ENCODE results near the gene OR6C2. TPM values are rescaled to one million over a fixed set of nuclear protein-coding genes. Genes with fewer than 3 reads are reported as not detected.

The OR6C2 gene
- polyA plus RNA-seq, 1 experiment = not detected

GRCh38 chr12:55499231-55499630 is 55.4 kb downstream of the OR6C2 start:
- ChIA-PET CTCF (no interaction called here), POLR2A (no interaction called here)
- H3K9me3 ChIP-seq (ENCODE audit: control insufficient read depth, insufficient read depth, low read length) = no peaks in the 10 kb centered on the region
- DNase-seq (ENCODE audit: low read depth, low spot score) = no peak
- TF ChIP-seq CTCF (IDR thresholded peaks at IDR 0.05; ENCODE audit: low read depth, low read length) = no peak
- no peaks in the 10 kb centered on the region for H3K27me3 ChIP-seq (ENCODE audit: control insufficient read depth, insufficient read depth, low read length)
- H3K27ac ChIP-seq (ENCODE audit: low read depth, low read length) = no peak overlapping the region
- H3K4me3 ChIP-seq (ENCODE audit: low read depth, low read length) = no peak overlapping the region

- no peak overlapping the region for H3K27ac ChIP-seq (ENCODE audit: low read depth, low read length)
- ChIA-PET CTCF (no interaction called here), POLR2A (no interaction called here)
- H3K9me3 ChIP-seq (ENCODE audit: control insufficient read depth, insufficient read depth, low read length) = no peaks in the 10 kb centered on the region
- no peak for DNase-seq (ENCODE audit: low read depth, low spot score)
- H3K27me3 ChIP-seq (ENCODE audit: control insufficient read depth, insufficient read depth, low read length) = no peaks in the 10 kb centered on the region
- TF ChIP-seq CTCF (IDR thresholded peaks at IDR 0.05; ENCODE audit: low read depth, low read length) = no peak
- H3K4me3 ChIP-seq (ENCODE audit: low read depth, low read length) = no peak overlapping the region
These were observed 56.0 kb downstream of the OR6C2 start for GRCh38 chr12:55499810-55500252.

- ChIA-PET CTCF (no interaction called here), POLR2A (no interaction called here)
- Histone ChIP-seq H3K27ac (ENCODE audit: low read depth, low read length) (no peak overlapping the region), H3K9me3 (ENCODE audit: control insufficient read depth, insufficient read depth, low read length) (no peaks in the 10 kb centered on the region), H3K27me3 (ENCODE audit: control insufficient read depth, insufficient read depth, low read length) (no peaks in the 10 kb centered on the region), H3K4me3 (ENCODE audit: low read depth, low read length) (no peak overlapping the region)
- TF ChIP-seq CTCF (IDR thresholded peaks at IDR 0.05; ENCODE audit: low read depth, low read length) = no peak
- no peak for DNase-seq (ENCODE audit: low read depth, low spot score)
These were observed 57.7 kb downstream of the OR6C2 start for GRCh38 chr12:55501601-55502000.

Other genes starting within 250 kb of the OR6C2 start
- gene OR10A7, start 223.1 kb upstream of the OR6C2 start, polyA plus RNA-seq (2011; rRNA removed) = not detected in 2 replicates
- not detected in 2 replicates for gene OR6C74, start 199.5 kb upstream of the OR6C2 start, polyA plus RNA-seq (2011; rRNA removed)
- not detected in 2 replicates for gene OR6C6, start 147.5 kb upstream of the OR6C2 start, polyA plus RNA-seq (2011; rRNA removed)
- gene OR6C1, start 129.7 kb upstream of the OR6C2 start, polyA plus RNA-seq (2011; rRNA removed) = not detected in 2 replicates
- gene OR6C3, start 113.3 kb upstream of the OR6C2 start, polyA plus RNA-seq (2011; rRNA removed) = not detected in 2 replicates
- not detected in 2 replicates for gene OR6C75, start 81.1 kb upstream of the OR6C2 start, polyA plus RNA-seq (2011; rRNA removed)
- gene OR6C65, start 43.5 kb upstream of the OR6C2 start, polyA plus RNA-seq (2011; rRNA removed) = not detected in 2 replicates
- not detected in 2 replicates for gene OR6C76, start 17.8 kb upstream of the OR6C2 start, polyA plus RNA-seq (2011; rRNA removed)
- not detected in 2 replicates for gene OR6C70, start 26.1 kb downstream of the OR6C2 start, polyA plus RNA-seq (2011; rRNA removed)
- not detected in 2 replicates for gene OR6C68, start 48.3 kb downstream of the OR6C2 start, polyA plus RNA-seq (2011; rRNA removed)
- not detected in 2 replicates for gene OR6C4, start 105.5 kb downstream of the OR6C2 start, polyA plus RNA-seq (2011; rRNA removed)
- not detected in 2 replicates for gene OR2AP1, start 128.4 kb downstream of the OR6C2 start, polyA plus RNA-seq (2011; rRNA removed)
- gene OR10P1, start 192.8 kb downstream of the OR6C2 start, polyA plus RNA-seq (2011; rRNA removed) = not detected in 2 replicates

Data from AG04450 (cell line).